Thymus (tissue), 11 donors: ENCODE results near the gene DFFB. TPM values are rescaled to one million over a fixed set of nuclear protein-coding genes. Genes with fewer than 3 reads are reported as not detected.

Experiments used
- DNase-seq, 9 donors: peaks; one replicate each; pipeline ENCODE4 v3.0.0-alpha.2; 2013; ENCODE audit warnings: low spot score in 9 of 9, low read depth in 6 of 9, missing footprints in 1 of 9
- H3K27ac ChIP-seq, 2 donors: one replicate each; pipeline ENCODE4 v1.5.1; 2013; ENCODE audit warnings: control low read depth in 1 of 2, low read depth in 1 of 2, low read length in 1 of 2, mild to moderate bottlenecking in 1 of 2, moderate library complexity in 1 of 2
- H3K27me3 ChIP-seq, 2 donors: one replicate each; pipeline ENCODE4 v1.5.1; 2013; ENCODE audit warnings: low read length in 1 of 2; ENCODE audit not compliant: control insufficient read depth in 2 of 2, insufficient read depth in 1 of 2
- H3K36me3 ChIP-seq, 2 donors: one replicate each; pipeline ENCODE4 v1.5.1; 2013; ENCODE audit warnings: low read length in 1 of 2, mild to moderate bottlenecking in 1 of 2, moderate library complexity in 1 of 2; ENCODE audit not compliant: control insufficient read depth in 2 of 2, insufficient read depth in 2 of 2
- H3K4me1 ChIP-seq, 2 donors: one replicate each; pipeline ENCODE4 v1.5.1; 2013; ENCODE audit warnings: low read length in 2 of 2; ENCODE audit not compliant: control insufficient read depth in 2 of 2, insufficient read depth in 2 of 2
- H3K4me3 ChIP-seq, 2 donors: one replicate each; pipeline ENCODE4 v1.5.1; 2013; ENCODE audit warnings: low read length in 2 of 2, control low read depth in 1 of 2, mild to moderate bottlenecking in 1 of 2
- H3K9me3 ChIP-seq, 2 donors: one replicate each; pipeline ENCODE4 v1.5.1; 2013; ENCODE audit warnings: low read length in 1 of 2, mild to moderate bottlenecking in 1 of 2; ENCODE audit not compliant: control insufficient read depth in 2 of 2, insufficient read depth in 1 of 2
- WGBS: extraction: QIAGEN DNeasy Blood & Tissue Kit; methylation state at CpG from one replicate; pipeline ENCODE4 v1.1.7; 2013; 5-methylcytosine and 5-hydroxymethylcytosine counted together
- polyA plus RNA-seq: library from polyadenylated mRNA; stranded (reverse); fragments of 200-250 nt; gene quantifications from one replicate; pipeline ENCODE4 v1.2.3, GENCODE V29; 2013
- total RNA-seq: library from RNA; stranded (reverse); fragments of 120-200 nt; gene quantifications from one replicate; pipeline ENCODE4 v1.2.4, GENCODE V29; 2013
- donor health status: healthy.

Gene DFFB
- total and polyA plus RNA-seq, 2 donors: 4.5 to 6.7 TPM

GRCh38 chr1:3841491-3841890, 15.8 kb upstream of the DFFB start:
- H3K36me3 ChIP-seq: peaks cover 38 to 61% of the 10 kb centered on the region in 2 donors
- no peak overlapping the region for H3K4me3 ChIP-seq
- DNase-seq: no peak
- 98% methylated on average over 7 of the region's 7 CpGs for WGBS
- H3K4me1 ChIP-seq: no peaks in the 10 kb centered on the region
- no peak overlapping the region for H3K27ac ChIP-seq
- H3K9me3 ChIP-seq: no peaks in the 10 kb centered on the region
- H3K27me3 ChIP-seq: no peaks in the 10 kb centered on the region

DNA sequence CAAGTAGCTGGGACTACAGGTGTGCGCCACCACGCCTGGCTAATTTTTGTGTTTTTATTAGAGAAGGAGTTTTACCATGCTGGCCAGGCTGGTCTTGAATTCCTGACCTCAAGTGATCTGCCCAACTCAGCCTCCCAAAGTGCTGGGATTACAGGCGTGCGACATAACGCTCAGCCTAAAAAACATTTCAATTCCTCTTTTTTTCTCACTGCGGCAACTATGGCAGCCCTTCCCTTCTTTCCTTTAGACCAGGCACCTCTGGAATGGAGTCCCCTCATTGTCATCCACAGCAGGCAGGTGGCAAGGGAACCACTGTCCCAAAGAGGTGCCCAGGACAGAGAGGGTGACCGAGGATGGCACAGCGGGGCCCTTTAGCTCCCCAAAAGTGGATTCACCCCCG, 14.4 kb upstream of the DFFB start:
- 88% methylated on average over 9 of the region's 9 CpGs for WGBS

DNA sequence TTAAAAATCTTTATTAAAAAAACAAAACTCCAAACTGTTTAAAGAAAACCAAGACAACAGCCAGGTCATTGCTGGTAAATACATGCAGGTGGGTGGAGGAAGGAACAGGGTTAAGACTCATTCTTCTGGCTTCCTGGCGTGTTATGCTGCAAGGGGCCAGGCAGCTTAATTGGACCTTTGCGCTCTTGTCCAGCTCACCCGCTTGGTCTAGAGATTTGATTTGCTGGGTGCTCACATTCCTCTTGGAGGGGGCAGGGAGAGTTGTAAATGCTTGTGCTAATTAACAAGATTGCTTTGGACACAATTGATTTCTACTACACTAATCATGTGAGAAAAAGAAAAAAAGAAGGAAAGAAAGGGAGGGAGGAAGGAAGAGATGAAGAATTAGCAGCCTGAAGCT, 10.7 kb upstream of the DFFB start:
- no peak overlapping the region for H3K27ac ChIP-seq
- H3K9me3 ChIP-seq: no peaks in the 10 kb centered on the region
- H3K4me3 ChIP-seq: no peak overlapping the region
- no peaks in the 10 kb centered on the region for H3K4me1 ChIP-seq
- DNase-seq: no peak
- no peaks in the 10 kb centered on the region for H3K27me3 ChIP-seq
- 96% methylated on average over 3 of the region's 3 CpGs for WGBS
- peaks cover 25 to 53% of the 10 kb centered on the region in 2 donors for H3K36me3 ChIP-seq

More for the DNA sequence above, 14.4 kb upstream of the DFFB start:
- Histone ChIP-seq H3K4me3 (no peak overlapping the region), H3K27ac (no peak overlapping the region), H3K9me3 (no peaks in the 10 kb centered on the region), H3K36me3 (peaks cover 29 to 61% of the 10 kb centered on the region in 2 donors), H3K27me3 (no peaks in the 10 kb centered on the region), H3K4me1 (no peaks in the 10 kb centered on the region)
- DNase-seq: no peak

GRCh38 chr1:3847081-3847480, 10.2 kb upstream of the DFFB start:
- H3K36me3 ChIP-seq: peaks cover 24 to 55% of the 10 kb centered on the region in 2 donors
- no peak overlapping the region for H3K4me3 ChIP-seq
- no peaks in the 10 kb centered on the region for H3K9me3 ChIP-seq
- no peaks in the 10 kb centered on the region for H3K27me3 ChIP-seq
- H3K27ac ChIP-seq: no peak overlapping the region
- no peak for DNase-seq
- H3K4me1 ChIP-seq: no peaks in the 10 kb centered on the region
- 86% methylated on average over 6 of the region's 6 CpGs for WGBS

GRCh38 chr1:3850857-3851256, 6.4 kb upstream of the DFFB start:
- WGBS: 93% methylated on average over 12 of the region's 12 CpGs
- H3K27ac ChIP-seq: no peak overlapping the region
- no peak overlapping the region for H3K4me3 ChIP-seq
- H3K4me1 ChIP-seq: peaks cover 3 to 4% of the 10 kb centered on the region in 2 donors
- H3K9me3 ChIP-seq: no peaks in the 10 kb centered on the region
- peaks cover 16 to 42% of the 10 kb centered on the region in 2 donors for H3K36me3 ChIP-seq
- no peak for DNase-seq
- no peaks in the 10 kb centered on the region for H3K27me3 ChIP-seq

DNA sequence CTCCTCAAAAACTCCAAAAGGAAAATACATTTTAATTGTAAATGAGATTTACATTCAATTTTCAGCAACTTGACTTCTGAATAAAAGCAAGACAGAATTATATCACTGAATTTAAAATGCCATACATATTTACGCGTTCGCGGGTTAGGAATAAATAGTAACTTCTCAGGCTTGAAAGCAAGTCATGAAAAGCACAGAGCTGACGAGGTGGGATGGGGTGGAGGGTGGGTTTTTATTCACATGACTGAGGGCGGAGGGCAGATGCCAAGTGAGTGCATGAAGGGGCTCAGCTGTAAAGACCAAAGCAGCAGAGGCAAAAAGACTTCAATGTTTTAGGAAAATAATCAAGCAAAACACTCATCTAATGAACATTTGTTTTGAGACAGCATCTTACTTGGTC, 6.0 kb upstream of the DFFB start:
- 96% methylated on average over 6 of the region's 6 CpGs for WGBS
- Histone ChIP-seq H3K27me3 (no peaks in the 10 kb centered on the region), H3K4me1 (peaks cover 7 to 8% of the 10 kb centered on the region in 2 donors), H3K36me3 (peaks cover 16 to 39% of the 10 kb centered on the region in 2 donors), H3K4me3 (no peak overlapping the region), H3K27ac (no peak overlapping the region), H3K9me3 (no peaks in the 10 kb centered on the region)
- no peak for DNase-seq

GRCh38 chr1:3852091-3852490, 5.2 kb upstream of the DFFB start:
- Histone ChIP-seq H3K9me3 (no peaks in the 10 kb centered on the region), H3K27me3 (no peaks in the 10 kb centered on the region), H3K27ac (no peak overlapping the region), H3K4me1 (peaks cover 9 to 11% of the 10 kb centered on the region in 2 donors), H3K36me3 (peaks cover 10 to 33% of the 10 kb centered on the region in 2 donors), H3K4me3 (no peak overlapping the region)
- no peak for DNase-seq
- 97% methylated on average over 12 of the region's 12 CpGs for WGBS

GRCh38 chr1:3852711-3853485, 4.4 kb upstream of the DFFB start:
- Histone ChIP-seq H3K27ac (no peak overlapping the region), H3K27me3 (no peaks in the 10 kb centered on the region), H3K4me3 (no peak overlapping the region), H3K36me3 (peaks cover 10 to 27% of the 10 kb centered on the region in 2 donors), H3K9me3 (no peaks in the 10 kb centered on the region), H3K4me1 (peaks cover 15 to 17% of the 10 kb centered on the region in 2 donors)
- no peak for DNase-seq
- 92% methylated on average over 15 of the region's 15 CpGs for WGBS

GRCh38 chr1:3857791-3858129, 484 bp downstream of the DFFB start:
- no peaks in the 10 kb centered on the region for H3K27me3 ChIP-seq
- H3K36me3 ChIP-seq: no peaks in the 10 kb centered on the region
- no peak for DNase-seq
- peak overlapping the region; percentile 72 to 91 for H3K27ac ChIP-seq
- H3K4me1 ChIP-seq: peaks cover 20% of the 10 kb centered on the region in 2 donors
- no peaks in the 10 kb centered on the region for H3K9me3 ChIP-seq
- H3K4me3 ChIP-seq: peak overlapping the region; percentile 66
- 15% methylated on average over 21 of the region's 21 CpGs for WGBS
